Fibroblast of lung (primary cell): ENCODE data around the gene ANGPT4. TPM values are rescaled to one million over a fixed set of nuclear protein-coding genes. Genes with fewer than 3 reads are reported as not detected.

Source experiments
- DNase-seq, 2 donors: peaks; one replicate each; pipeline versions ENCODE4 v3.0.0 to v3.0.0-alpha.2; 2010; ENCODE audit warnings: low read depth in 2 of 2
- H2AFZ ChIP-seq: 2 replicates; pipeline ENCODE4 v1.5.1; 2012; ENCODE audit warnings: low read length, control low read depth, inconsistent platforms
- H3K27ac ChIP-seq: 2 replicates; pipeline ENCODE4 v1.5.1; 2011; ENCODE audit warnings: low read length, control low read depth; ENCODE audit not compliant: insufficient read depth
- H3K27me3 ChIP-seq: 2 replicates; pipeline ENCODE4 v1.5.1; 2011; ENCODE audit warnings: mild to moderate bottlenecking, low read length; ENCODE audit not compliant: control insufficient read depth, insufficient read depth
- H3K36me3 ChIP-seq: 2 replicates; pipeline ENCODE4 v1.5.1; 2011; ENCODE audit warnings: low read length; ENCODE audit not compliant: control insufficient read depth, insufficient read depth
- H3K4me1 ChIP-seq: 2 replicates; pipeline ENCODE4 v1.5.1; 2011; ENCODE audit warnings: low read length; ENCODE audit not compliant: control insufficient read depth, insufficient read depth; ENCODE audit errors: extremely low read depth
- H3K4me2 ChIP-seq: 2 replicates; pipeline ENCODE4 v1.5.1; 2011; ENCODE audit warnings: low read length, control low read depth; ENCODE audit not compliant: insufficient read depth; ENCODE audit errors: extremely low read depth
- H3K4me3 ChIP-seq, 4 experiments: fragments of 200-600 bp in 1 of 4; sonication (generic) in 1 of 4; replicated peaks in 1 of 4; 2 replicates each; pipeline ENCODE4 v1.5.1; 2011 to 2016; ENCODE audit warnings: low read length in 4 of 4, low read depth in 3 of 4, mild to moderate bottlenecking in 3 of 4, control low read depth in 2 of 4, inconsistent platforms in 1 of 4, mixed read lengths in 1 of 4; ENCODE audit not compliant: insufficient read depth in 1 of 4; ENCODE audit errors: control extremely low read depth in 1 of 4
- H3K79me2 ChIP-seq: 2 replicates; pipeline ENCODE4 v1.5.1; 2012; ENCODE audit warnings: mild to moderate bottlenecking, low read length, inconsistent platforms; ENCODE audit not compliant: control insufficient read depth, insufficient read depth
- H3K9ac ChIP-seq: 2 replicates; pipeline ENCODE4 v1.5.1; 2011; ENCODE audit warnings: mild to moderate bottlenecking, low read length, control low read depth; ENCODE audit not compliant: insufficient read depth
- H3K9me3 ChIP-seq: 2 replicates; pipeline ENCODE4 v1.5.1; 2012; ENCODE audit warnings: low read depth, low read length; ENCODE audit not compliant: control insufficient read depth, insufficient read depth
- H4K20me1 ChIP-seq: 2 replicates; pipeline ENCODE4 v1.5.1; 2011; ENCODE audit warnings: low read length; ENCODE audit not compliant: control insufficient read depth, insufficient read depth; ENCODE audit errors: extremely low read depth
- CTCF ChIP-seq, 2 donors: IDR thresholded peaks in 1 of 2; conservative IDR thresholded peaks in 1 of 2; 1 replicate in 1 of 2; 2 replicates in 1 of 2; pipeline ENCODE4 v1.5.1; 2011 to 2012; ENCODE audit warnings: low read length in 2 of 2, control low read depth in 1 of 2, inconsistent platforms in 1 of 2, low read depth in 1 of 2, mild to moderate bottlenecking in 1 of 2
- EZH2 ChIP-seq: IDR thresholded peaks from 2 replicates; pipeline ENCODE4 v1.5.1; 2012; ENCODE audit warnings: low read length, control low read depth, mild to moderate bottlenecking; ENCODE audit errors: missing control alignments
- polyA plus RNA-seq, 2 donors: library from polyadenylated mRNA; depleted of rRNA in 1 of 2; stranded (reverse) in 1 of 2; unstranded in 1 of 2; fragments of >200 nt; gene quantifications; 2 replicates each; pipeline ENCODE4 v1.2.1, GENCODE V29; 2011 to 2012; ENCODE audit warnings: missing spikeins in 1 of 2
- total RNA-seq: library from RNA; depleted of rRNA; stranded (reverse); fragments of >200 nt; gene quantifications from 2 replicates; pipeline ENCODE4 v1.2.1, GENCODE V29; 2014

ANGPT4 gene
- total and polyA plus RNA-seq, 2 donors (not counting 1 experiment from before 2014, with no cell fraction given) = under 0.01 TPM; not detected in 1

- no peak for DNase-seq
- no peak for TF ChIP-seq EZH2
- TF ChIP-seq CTCF (conservative IDR thresholded peaks at IDR 0.05 in 1 of 2, IDR thresholded peaks at IDR 0.05 in 1 of 2; ENCODE audit: low read depth in 1 of 2, low read length in 2 of 2) = no peak
Observed at GRCh38 chr20:952196-952795, 36.2 kb upstream of the ANGPT4 start.

GRCh38 chr20:951384-952169 lies 35.4 kb upstream of the ANGPT4 start:
- no peaks in the 10 kb centered on the region for H3K36me3 ChIP-seq
- DNase-seq = no peak
- H3K79me2 ChIP-seq = no peaks in the 10 kb centered on the region
- H3K4me3 ChIP-seq = no peak overlapping the region
- H2AFZ ChIP-seq = no peak overlapping the region
- no peak for TF ChIP-seq EZH2
- no peak for TF ChIP-seq CTCF (conservative IDR thresholded peaks at IDR 0.05 in 1 of 2, IDR thresholded peaks at IDR 0.05 in 1 of 2; ENCODE audit: low read depth in 1 of 2, low read length in 2 of 2)
- H3K27ac ChIP-seq = no peak overlapping the region
- no peak overlapping the region for H3K4me2 ChIP-seq
- no peak overlapping the region for H3K9ac ChIP-seq
- no peaks in the 10 kb centered on the region for H3K27me3 ChIP-seq
- H4K20me1 ChIP-seq = no peaks in the 10 kb centered on the region
- no peaks in the 10 kb centered on the region for H3K4me1 ChIP-seq
- no peaks in the 10 kb centered on the region for H3K9me3 ChIP-seq

More at GRCh38 chr20:952196-952795, 36.2 kb upstream of the ANGPT4 start:
- no peak overlapping the region for H3K9ac ChIP-seq
- H3K4me2 ChIP-seq = no peak overlapping the region
- no peaks in the 10 kb centered on the region for H3K27me3 ChIP-seq
- H4K20me1 ChIP-seq = no peaks in the 10 kb centered on the region
- no peaks in the 10 kb centered on the region for H3K9me3 ChIP-seq
- no peaks in the 10 kb centered on the region for H3K36me3 ChIP-seq
- H3K4me3 ChIP-seq = no peak overlapping the region
- no peaks in the 10 kb centered on the region for H3K79me2 ChIP-seq
- H2AFZ ChIP-seq = no peak overlapping the region
- no peak overlapping the region for H3K27ac ChIP-seq
- H3K4me1 ChIP-seq = no peaks in the 10 kb centered on the region

- H3K27ac ChIP-seq = no peak overlapping the region
- no peak overlapping the region for H3K9ac ChIP-seq
- no peak for DNase-seq
- no peak overlapping the region for H2AFZ ChIP-seq
- no peaks in the 10 kb centered on the region for H3K9me3 ChIP-seq
- no peaks in the 10 kb centered on the region for H3K36me3 ChIP-seq
- H3K4me2 ChIP-seq = no peak overlapping the region
- no peaks in the 10 kb centered on the region for H3K4me1 ChIP-seq
- H3K4me3 ChIP-seq = no peak overlapping the region
- H4K20me1 ChIP-seq = no peaks in the 10 kb centered on the region
- TF ChIP-seq CTCF (conservative IDR thresholded peaks at IDR 0.05 in 1 of 2, IDR thresholded peaks at IDR 0.05 in 1 of 2; ENCODE audit: low read depth in 1 of 2, low read length in 2 of 2) (no peak), EZH2 (no peak)
- no peaks in the 10 kb centered on the region for H3K27me3 ChIP-seq
- no peaks in the 10 kb centered on the region for H3K79me2 ChIP-seq
Observed at GRCh38 chr20:949717-950116, 33.6 kb upstream of the ANGPT4 start.
